SH-SY5Y (cell line): ENCODE measurements around the gene SSR4.

Source experiments
- GATA2 ChIP-seq: IDR thresholded peaks from 2 replicates; pipeline ENCODE4 v1.6.1; 2011; ENCODE audit warnings: mild to moderate bottlenecking, low read depth, low read length
- GATA3 ChIP-seq: IDR thresholded peaks from 2 replicates; pipeline ENCODE4 v1.6.1; 2011; ENCODE audit warnings: low read depth, mild to moderate bottlenecking, low read length, moderate library complexity

DNA sequence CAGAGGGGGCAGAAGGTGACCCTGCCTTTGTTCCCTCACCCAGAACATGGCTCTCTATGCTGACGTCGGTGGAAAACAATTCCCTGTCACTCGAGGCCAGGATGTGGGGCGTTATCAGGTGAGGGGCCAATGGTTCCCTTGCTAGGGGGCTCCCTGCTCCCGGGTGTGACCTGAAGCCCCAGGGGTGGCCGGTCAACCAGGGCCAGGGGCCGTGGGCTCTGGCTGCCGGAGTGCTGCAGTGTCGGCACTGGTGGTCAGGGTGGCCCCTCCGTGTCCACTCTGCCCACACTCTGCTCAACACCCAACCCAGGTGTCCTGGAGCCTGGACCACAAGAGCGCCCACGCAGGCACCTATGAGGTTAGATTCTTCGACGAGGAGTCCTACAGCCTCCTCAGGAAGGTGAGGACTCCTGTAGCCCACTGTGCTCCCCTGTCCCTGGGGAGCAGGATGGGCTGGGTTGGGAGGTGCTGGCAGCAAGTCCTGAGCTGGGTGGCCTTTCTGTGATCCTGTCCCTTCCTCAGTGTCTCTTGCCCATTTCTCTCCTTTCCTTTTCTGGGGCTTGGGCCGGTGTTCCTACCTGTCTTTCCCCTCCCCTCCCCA lies 3.0 kb downstream of the SSR4 start:
- TF ChIP-seq GATA2, result no peak
- TF ChIP-seq GATA3, result no peak
